Adrenal gland (tissue), 12 donors: ENCODE measurements around the gene DOK4. TPM values are rescaled to one million over a fixed set of nuclear protein-coding genes. Genes with fewer than 3 reads are reported as not detected.

Source experiments
- DNase-seq, 7 donors: peaks; one replicate each; pipeline ENCODE4 v3.0.0-alpha.2; 2019 to 2020
- H3K27ac ChIP-seq, 5 donors: fragments of 200-600 bp; sonication (generic) in 4 of 5; 1 replicate in 3 of 5; 2 replicates in 2 of 5; pipeline versions ENCODE4 v1.5.1 to v1.8.0; 2016 to 2020; ENCODE audit warnings: mild to moderate bottlenecking in 1 of 5
- H3K27me3 ChIP-seq: fragments of 200-600 bp; 2 replicates; pipeline ENCODE4 v1.8.0; 2021
- H3K36me3 ChIP-seq, 2 donors: fragments of 200-600 bp; replicated peaks in 1 of 2; 1 replicate in 1 of 2; 2 replicates in 1 of 2; pipeline versions ENCODE4 v1.5.1 to v1.8.0; 2018 to 2022
- H3K4me1 ChIP-seq, 2 donors: fragments of 200-600 bp; replicated peaks in 1 of 2; 1 replicate in 1 of 2; 2 replicates in 1 of 2; pipeline versions ENCODE4 v1.5.1 to v1.8.0; 2018 to 2021
- H3K4me3 ChIP-seq, 4 donors: fragments of 200-600 bp; sonication (generic) in 3 of 4; one replicate each; pipeline ENCODE4 v1.5.1; 2016 to 2018
- H3K9me3 ChIP-seq, 3 donors: fragments of 200-600 bp; sonication (generic) in 1 of 3; replicated peaks in 1 of 3; 1 replicate in 2 of 3; 2 replicates in 1 of 3; pipeline versions ENCODE4 v1.5.1 to v1.8.0; 2016 to 2021
- POLR2A ChIP-seq, 2 donors: fragments of 450-650 bp; IDR thresholded peaks; one replicate each; pipeline ENCODE4 v1.6.1; 2017; ENCODE audit warnings: antibody characterized with exemption in 2 of 2, mild to moderate bottlenecking in 2 of 2, moderate library complexity in 1 of 2
- WGBS, 4 donors: extraction: QIAGEN DNeasy Blood & Tissue Kit in 2 of 4; methylation state at CpG; one replicate each; pipeline versions ENCODE4 v1.1.5 to v1.1.7; 2013 to 2017; 5-methylcytosine and 5-hydroxymethylcytosine counted together
- intact Hi-C, 2 donors: fragments of 100-400 bp; cut with DNase I; formaldehyde crosslinking; loops; one replicate each; pipeline versions ENCODE4 v1.14.1 to v1.15.0; 2022 to 2023
- polyA plus RNA-seq, 3 donors: library from polyadenylated mRNA; stranded (reverse); fragments of 200-250 nt in 2 of 3; fragments of 350-450 nt in 1 of 3; fragmentation: Illumina TruSeq in 1 of 3; extraction: RNeasy Lipid Tissue Mini Kit (QIAGEN cat#74804) in 1 of 3; gene quantifications; one replicate each; pipeline ENCODE4 v1.2.3, GENCODE V29; 2013 to 2014
- total RNA-seq, 9 donors: library from RNA; depleted of rRNA in 4 of 9; stranded (reverse); fragments of >200 nt in 4 of 9; fragments of 120-200 nt in 1 of 9; fragmentation: NEBNext Ultra II Directional in 1 of 9; extraction: Animal tissue kit (Norgen Biotek cat#: 25700) in 1 of 9; gene quantifications; one replicate each; pipeline versions ENCODE4 v1.1.0 to v1.2.4, GENCODE V29; 2013 to 2023
- TF ChIP-seq, protein P1 (sequence below), 6 experiments: fragments of 450-650 bp in 4 of 6; fragments of 200-600 bp in 2 of 6; sonication (generic) in 1 of 6; IDR thresholded peaks; 1 replicate in 5 of 6; 2 replicates in 1 of 6; pipeline versions ENCODE4 v1.5.1 to v1.8.0; 2016 to 2021; ENCODE audit warnings: antibody characterized with exemption in 6 of 6, mild to moderate bottlenecking in 2 of 6, moderate library complexity in 1 of 6
- donor health status: healthy with polysubstance abuse.
- donor health status: Bipolar disorder and iron deficiency.
- donor health status: DM: yes; HTN: yes; CAD: no.
- donor health status: DM: no; HTN: no; CAD: no.
- donor health status: DM: no; HTN: no; CAD: no.
- donor health status: DM: yes; HTN: yes; CAD: no.

DOK4 gene
- total and polyA plus RNA-seq, 12 donors, result 4.3 to 36.1 (median 18.7) TPM

DNA sequence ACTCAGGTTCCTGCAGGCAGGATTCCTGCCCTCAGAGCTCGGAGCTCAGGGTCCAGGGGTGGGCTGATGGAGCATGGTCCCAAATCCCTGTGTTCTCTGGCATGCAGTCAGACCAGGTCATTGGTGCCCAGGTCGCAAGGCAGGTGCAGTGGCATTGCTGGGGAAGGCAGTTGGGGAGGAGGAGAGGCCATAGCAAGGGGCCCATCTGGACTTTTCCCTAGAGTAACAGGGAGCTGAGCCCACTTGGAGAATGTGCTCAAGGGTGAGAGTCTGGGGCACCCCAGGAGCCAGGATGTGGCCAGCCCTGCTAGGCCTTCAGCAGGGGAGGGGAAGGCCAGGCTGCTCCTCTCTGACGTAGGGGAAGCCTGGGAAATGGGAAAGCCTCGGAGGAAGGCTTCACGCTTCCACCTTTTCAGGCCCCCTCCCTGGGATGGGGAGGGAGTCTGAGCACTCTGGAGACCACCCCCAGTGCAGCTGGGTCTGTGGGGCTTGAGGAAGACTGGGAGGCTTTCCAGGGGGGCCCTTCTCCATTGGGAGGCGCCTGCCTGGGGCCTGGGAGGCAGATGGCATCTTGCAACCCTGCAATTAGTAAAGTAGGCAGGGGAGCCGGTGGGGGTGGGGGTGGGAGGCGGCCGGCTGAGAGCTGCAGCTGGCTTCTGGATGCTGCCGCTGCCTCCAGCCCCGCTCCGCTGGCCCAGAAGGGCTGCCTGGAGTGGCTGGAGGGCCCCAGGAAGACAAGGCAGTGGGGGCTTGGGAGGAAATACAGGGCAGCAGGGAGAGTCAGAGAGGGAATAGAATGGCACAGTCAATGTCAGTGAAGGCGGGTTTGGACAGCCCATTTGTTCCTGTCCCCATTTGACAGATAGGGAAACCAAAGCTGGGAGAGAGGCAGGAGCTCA is 21.1 kb upstream of the DOK4 start:
- WGBS, 4 donors, result 68 to 82% (median 77%) methylated on average over 9 to 13 of the region's 13 CpGs
- intact Hi-C loops, result no loop called here
- Histone ChIP-seq H3K4me3 (no peak overlapping the region), H3K9me3 (no peaks in the 10 kb centered on the region), H3K36me3 (no peaks in the 10 kb centered on the region), H3K4me1 (no peaks in the 10 kb centered on the region), H3K27ac (no peak overlapping the region), H3K27me3 (no peaks in the 10 kb centered on the region)
- TF ChIP-seq POLR2A (IDR thresholded peaks at IDR 0.05), result no peak
- TF ChIP-seq, protein P1, sequence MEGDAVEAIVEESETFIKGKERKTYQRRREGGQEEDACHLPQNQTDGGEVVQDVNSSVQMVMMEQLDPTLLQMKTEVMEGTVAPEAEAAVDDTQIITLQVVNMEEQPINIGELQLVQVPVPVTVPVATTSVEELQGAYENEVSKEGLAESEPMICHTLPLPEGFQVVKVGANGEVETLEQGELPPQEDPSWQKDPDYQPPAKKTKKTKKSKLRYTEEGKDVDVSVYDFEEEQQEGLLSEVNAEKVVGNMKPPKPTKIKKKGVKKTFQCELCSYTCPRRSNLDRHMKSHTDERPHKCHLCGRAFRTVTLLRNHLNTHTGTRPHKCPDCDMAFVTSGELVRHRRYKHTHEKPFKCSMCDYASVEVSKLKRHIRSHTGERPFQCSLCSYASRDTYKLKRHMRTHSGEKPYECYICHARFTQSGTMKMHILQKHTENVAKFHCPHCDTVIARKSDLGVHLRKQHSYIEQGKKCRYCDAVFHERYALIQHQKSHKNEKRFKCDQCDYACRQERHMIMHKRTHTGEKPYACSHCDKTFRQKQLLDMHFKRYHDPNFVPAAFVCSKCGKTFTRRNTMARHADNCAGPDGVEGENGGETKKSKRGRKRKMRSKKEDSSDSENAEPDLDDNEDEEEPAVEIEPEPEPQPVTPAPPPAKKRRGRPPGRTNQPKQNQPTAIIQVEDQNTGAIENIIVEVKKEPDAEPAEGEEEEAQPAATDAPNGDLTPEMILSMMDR (IDR thresholded peaks at IDR 0.05), result no peak
- DNase-seq, result no peak

DNA sequence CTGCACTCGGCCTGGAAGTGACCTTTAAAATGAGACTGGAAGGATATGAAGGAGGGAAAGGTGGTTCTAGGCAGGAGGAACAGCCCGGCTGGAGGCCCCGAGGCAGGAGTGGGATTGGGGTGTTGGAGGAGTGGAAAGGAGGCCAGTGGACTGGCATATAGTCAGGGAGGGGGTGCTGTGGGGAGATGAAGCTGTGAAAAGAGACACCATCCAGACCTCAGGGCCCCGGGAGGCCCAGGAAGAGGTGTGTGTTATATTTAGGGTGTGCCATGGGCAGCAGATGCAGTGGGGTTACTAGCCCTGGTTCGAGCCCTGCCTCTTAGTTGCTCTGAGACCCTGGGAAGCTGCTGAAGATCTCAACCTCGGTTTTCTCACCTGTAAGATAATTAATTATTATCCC is 18.9 kb upstream of the DOK4 start:
- Histone ChIP-seq H3K27me3 (no peaks in the 10 kb centered on the region), H3K4me3 (no peak overlapping the region), H3K36me3 (no peaks in the 10 kb centered on the region), H3K27ac (no peak overlapping the region), H3K4me1 (no peaks in the 10 kb centered on the region), H3K9me3 (no peaks in the 10 kb centered on the region)
- DNase-seq, result no peak
- TF ChIP-seq, protein P1 (IDR thresholded peaks at IDR 0.05), result no peak
- no peak for TF ChIP-seq POLR2A (IDR thresholded peaks at IDR 0.05)
- intact Hi-C loops, result no loop called here
- 78 to 86% (median 84%) methylated on average over 6 of the region's 6 CpGs for WGBS, 4 donors

DNA sequence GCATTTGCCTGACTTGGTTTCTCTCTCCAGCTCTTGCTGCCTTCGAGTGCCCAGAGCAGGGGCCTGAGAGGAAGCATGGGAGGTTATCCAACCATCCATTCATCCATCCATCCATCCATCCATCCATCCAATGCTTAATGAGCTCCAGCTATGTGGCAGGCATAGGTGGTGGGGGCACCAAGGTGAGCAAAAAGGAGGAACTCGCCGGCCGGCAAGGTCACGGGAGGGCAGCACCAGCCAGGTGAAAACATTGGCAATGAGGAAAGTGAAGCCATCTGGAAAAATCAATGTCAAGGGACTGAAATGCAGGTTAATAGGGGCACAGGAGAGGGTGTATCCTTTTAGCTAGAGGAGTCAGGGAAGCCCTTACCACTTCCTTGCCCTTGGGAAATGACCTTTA is 18.2 kb upstream of the DOK4 start:
- Histone ChIP-seq H3K9me3 (no peaks in the 10 kb centered on the region), H3K27ac (no peak overlapping the region), H3K36me3 (no peaks in the 10 kb centered on the region), H3K4me1 (no peaks in the 10 kb centered on the region), H3K4me3 (no peak overlapping the region), H3K27me3 (no peaks in the 10 kb centered on the region)
- DNase-seq, result no peak
- no peak for TF ChIP-seq POLR2A (IDR thresholded peaks at IDR 0.05)
- TF ChIP-seq, protein P1 (IDR thresholded peaks at IDR 0.05), result no peak
- intact Hi-C loops, result no loop called here
- WGBS, 4 donors, result 59 to 79% (median 76%) methylated on average over 5 of the region's 5 CpGs

DNA sequence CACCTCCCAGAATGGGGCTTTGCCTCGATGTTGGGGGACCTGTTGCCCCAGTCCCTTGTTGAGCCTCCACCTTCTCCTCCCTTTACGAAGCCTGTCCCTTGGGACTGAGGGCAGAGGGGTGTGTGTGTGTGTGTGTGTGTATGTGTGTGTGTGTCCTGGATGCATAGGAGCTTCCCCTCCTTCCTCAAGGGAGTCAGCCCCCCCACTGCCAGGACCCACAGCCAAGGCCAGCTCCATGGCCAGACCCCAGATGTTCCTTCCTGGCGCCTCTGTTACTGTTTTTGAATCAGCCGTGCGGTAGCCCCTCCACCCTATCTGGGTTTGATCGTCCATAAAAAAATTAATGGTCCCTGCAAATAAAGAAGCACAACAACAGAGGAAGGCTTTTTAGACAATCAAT is 17.7 kb upstream of the DOK4 start:
- no peaks in the 10 kb centered on the region for H3K36me3 ChIP-seq
- no peak overlapping the region for H3K27ac ChIP-seq
- 61 to 79% (median 72%) methylated on average over 5 to 6 of the region's 6 CpGs for WGBS, 4 donors
- intact Hi-C loops, result no loop called here
- H3K4me3 ChIP-seq, result no peak overlapping the region
- DNase-seq, result no peak
- TF ChIP-seq POLR2A (IDR thresholded peaks at IDR 0.05), result no peak
- TF ChIP-seq, protein P1 (IDR thresholded peaks at IDR 0.05), result no peak
- H3K27me3 ChIP-seq, result no peaks in the 10 kb centered on the region
- no peaks in the 10 kb centered on the region for H3K4me1 ChIP-seq
- no peaks in the 10 kb centered on the region for H3K9me3 ChIP-seq
